ENCODE data around the gene CXCL17. TPM values are rescaled to one million over a fixed set of nuclear protein-coding genes. Genes with fewer than 3 reads are reported as not detected.
A peak's percentile ranks its signal among the peaks of the same experiment; 100 is the strongest.

The CXCL17 gene
- total and polyA plus RNA-seq, 10 donors: 0.11 to 0.19 (median 0.12) TPM; not detected in 7

- Histone ChIP-seq H3K27ac (no peak overlapping the region), H3K9me3 (no peaks in the 10 kb centered on the region), H3K27me3 (replicated peaks in 1 of 7) (no peaks in the 10 kb centered on the region), H3K4me3 (no peak overlapping the region), H3K4me1 (peaks cover 0 to 26% (median 11%) of the 10 kb centered on the region in 6 donors), H3K36me3 (no peaks in the 10 kb centered on the region)
- intact Hi-C loops (cut with DNase I; ENCODE audit: low total_unique reads): no loop called here
- DNase-seq: no peak
- TF ChIP-seq CTCF (IDR thresholded peaks at IDR 0.05 in 8 of 11, conservative IDR thresholded peaks at IDR 0.05 in 3 of 11) (no peak), POLR2A (IDR thresholded peaks at IDR 0.05) (no peak), POLR2AphosphoS5 (IDR thresholded peaks at IDR 0.05) (no peak)
- whole genome bisulfite sequencing, 5 donors: 88 to 94% (median 92%) methylated on average over 7 of the region's 7 CpGs
Observed at GRCh38 chr19:42472402-42473147, 29.8 kb upstream of the CXCL17 start.

GRCh38 chr19:42471554-42472249 is 29.0 kb upstream of the CXCL17 start:
- H3K27ac ChIP-seq: no peak overlapping the region
- 81 to 92% (median 88%) methylated on average over 7 of the region's 7 CpGs for WGBS, 5 donors
- H3K36me3 ChIP-seq: no peaks in the 10 kb centered on the region
- TF ChIP-seq CTCF (IDR thresholded peaks at IDR 0.05 in 8 of 11, conservative IDR thresholded peaks at IDR 0.05 in 3 of 11): no peak
- TF ChIP-seq POLR2A (IDR thresholded peaks at IDR 0.05): no peak
- TF ChIP-seq POLR2AphosphoS5 (IDR thresholded peaks at IDR 0.05): no peak
- peaks cover 8 to 34% (median 19%) of the 10 kb centered on the region in 6 donors for H3K4me1 ChIP-seq
- no peaks in the 10 kb centered on the region for H3K27me3 ChIP-seq (replicated peaks in 1 of 7)
- no peak overlapping the region for H3K4me3 ChIP-seq
- H3K9me3 ChIP-seq: no peaks in the 10 kb centered on the region
- intact Hi-C loops (cut with DNase I; ENCODE audit: low total_unique reads): no loop called here
- no peak for DNase-seq

GRCh38 chr19:42469311-42470235 is 26.8 kb upstream of the CXCL17 start:
- WGBS, 5 donors: 26 to 45% (median 34%) methylated on average over 8 of the region's 8 CpGs
- TF ChIP-seq POLR2A (IDR thresholded peaks at IDR 0.05) (no peak), POLR2AphosphoS5 (IDR thresholded peaks at IDR 0.05) (peak in 1 of 3 donors; percentile 10), CTCF (IDR thresholded peaks at IDR 0.05 in 8 of 11, conservative IDR thresholded peaks at IDR 0.05 in 3 of 11) (no peak)
- no peak overlapping the region for H3K4me3 ChIP-seq
- H3K36me3 ChIP-seq: no peaks in the 10 kb centered on the region
- H3K9me3 ChIP-seq: no peaks in the 10 kb centered on the region
- H3K27me3 ChIP-seq (replicated peaks in 1 of 7): no peaks in the 10 kb centered on the region
- peak overlapping the region in 2 of 8 donors; percentile 1 to 13 for H3K27ac ChIP-seq
- intact Hi-C loops (cut with DNase I; ENCODE audit: low total_unique reads): no loop called here
- H3K4me1 ChIP-seq: peaks cover 13 to 56% (median 36%) of the 10 kb centered on the region in 6 donors
- DNase-seq: no peak
